ENCODE results near the gene MOB3A.

The MOB3A gene

DNA sequence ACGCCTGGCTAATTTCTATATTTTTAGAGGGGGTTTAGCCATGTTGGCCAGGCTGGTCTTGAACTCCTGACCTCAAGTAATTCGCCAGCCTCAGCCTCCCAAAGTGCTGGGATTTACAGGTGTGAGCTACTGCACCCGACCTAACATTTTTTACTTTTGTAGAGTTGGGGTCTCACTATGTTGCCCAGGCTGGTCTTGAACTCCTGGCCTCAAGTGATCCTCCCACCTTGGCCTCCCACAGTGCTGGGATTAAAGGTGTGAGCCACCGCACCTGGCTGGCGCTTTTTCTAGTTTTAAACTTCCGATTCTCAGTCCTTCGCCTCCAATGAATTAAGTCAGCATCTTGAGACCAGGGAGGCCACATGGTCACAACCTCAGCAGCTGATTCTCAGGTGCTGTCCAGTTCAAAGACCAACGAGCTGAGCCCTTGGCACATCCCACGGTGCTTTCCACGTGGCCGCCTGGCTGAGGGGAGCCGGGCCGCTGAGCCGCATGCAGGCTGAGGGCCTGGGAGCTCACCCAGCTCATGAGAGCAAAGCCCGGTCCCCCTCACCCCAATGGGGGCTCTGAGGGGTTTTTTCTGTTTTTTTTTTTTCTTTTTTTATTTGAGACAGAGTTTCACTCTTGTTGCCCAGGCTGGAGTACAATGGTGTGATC lies 46.2 kb upstream of the MOB3A start:
- Histone ChIP-seq H3K27ac (ENCODE audit: low read length) (no peak overlapping the region), H2AFZ (ENCODE audit: low read depth, low read length) (no peak overlapping the region), H3K4me3 (ENCODE audit: low read depth in 1 of 2, low read length in 2 of 2) (no peak overlapping the region), H3K9me3 (ENCODE audit: insufficient read depth, low read length, severe bottlenecking) (no peaks in the 10 kb centered on the region), H4K20me1 (ENCODE audit: insufficient read depth, low read length) (peaks cover 61% of the 10 kb centered on the region), H3K79me2 (ENCODE audit: insufficient read depth, low read length) (peaks cover 94% of the 10 kb centered on the region), H3K4me2 (ENCODE audit: insufficient read depth, low read length) (no peak overlapping the region), H3K36me3 (ENCODE audit: insufficient read depth, low read length) (peaks cover 58% of the 10 kb centered on the region), H3K27me3 (ENCODE audit: insufficient read depth, low read length, poor library complexity) (no peaks in the 10 kb centered on the region), H3K9ac (ENCODE audit: low read depth, low read length) (no peak overlapping the region), H3K4me1 (ENCODE audit: insufficient read depth, low read length) (0 out of 2 replicates have a peak, but pooled peaks cover 3% of the 10 kb centered on the region)
- DNase-seq (no peak), ATAC-seq (ENCODE audit: insufficient read depth, low read depth) (no peak)
- TF ChIP-seq, protein P1, sequence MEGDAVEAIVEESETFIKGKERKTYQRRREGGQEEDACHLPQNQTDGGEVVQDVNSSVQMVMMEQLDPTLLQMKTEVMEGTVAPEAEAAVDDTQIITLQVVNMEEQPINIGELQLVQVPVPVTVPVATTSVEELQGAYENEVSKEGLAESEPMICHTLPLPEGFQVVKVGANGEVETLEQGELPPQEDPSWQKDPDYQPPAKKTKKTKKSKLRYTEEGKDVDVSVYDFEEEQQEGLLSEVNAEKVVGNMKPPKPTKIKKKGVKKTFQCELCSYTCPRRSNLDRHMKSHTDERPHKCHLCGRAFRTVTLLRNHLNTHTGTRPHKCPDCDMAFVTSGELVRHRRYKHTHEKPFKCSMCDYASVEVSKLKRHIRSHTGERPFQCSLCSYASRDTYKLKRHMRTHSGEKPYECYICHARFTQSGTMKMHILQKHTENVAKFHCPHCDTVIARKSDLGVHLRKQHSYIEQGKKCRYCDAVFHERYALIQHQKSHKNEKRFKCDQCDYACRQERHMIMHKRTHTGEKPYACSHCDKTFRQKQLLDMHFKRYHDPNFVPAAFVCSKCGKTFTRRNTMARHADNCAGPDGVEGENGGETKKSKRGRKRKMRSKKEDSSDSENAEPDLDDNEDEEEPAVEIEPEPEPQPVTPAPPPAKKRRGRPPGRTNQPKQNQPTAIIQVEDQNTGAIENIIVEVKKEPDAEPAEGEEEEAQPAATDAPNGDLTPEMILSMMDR (IDR thresholded peaks at IDR 0.05; ENCODE audit: borderline replicate concordance, extremely low read depth, low read length, poor library complexity, severe bottlenecking), result no peak
- no peak for TF ChIP-seq EZH2 (IDR thresholded peaks at IDR 0.05; ENCODE audit: borderline replicate concordance, low read depth, low read length, severe bottlenecking)

DNA sequence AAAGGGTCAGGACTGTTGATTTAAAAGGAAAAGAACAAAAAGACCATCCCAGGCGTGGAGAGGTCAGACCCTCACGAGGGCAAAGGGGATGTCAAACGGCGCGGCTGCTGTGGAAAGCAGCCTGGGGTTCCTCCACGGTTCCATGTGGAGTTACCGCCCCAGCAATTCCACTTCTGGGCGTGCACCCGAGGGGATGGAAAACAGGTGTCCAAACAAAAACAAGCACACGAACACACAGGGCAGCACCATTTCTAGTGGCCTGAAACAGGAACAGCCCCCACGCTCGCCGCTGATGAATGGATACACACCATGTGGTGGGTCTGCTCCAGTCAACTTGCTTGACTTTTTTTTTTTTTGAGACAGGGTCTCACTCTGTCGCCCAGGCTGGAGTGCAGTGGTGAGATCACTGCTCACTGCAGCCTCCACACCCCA lies 44.0 kb upstream of the MOB3A start:
- Histone ChIP-seq H3K79me2 (ENCODE audit: insufficient read depth, low read length) (peaks cover 90% of the 10 kb centered on the region), H3K4me1 (ENCODE audit: insufficient read depth, low read length) (0 out of 2 replicates have a peak, but pooled peaks cover under 1% of the 10 kb centered on the region), H3K9me3 (ENCODE audit: insufficient read depth, low read length, severe bottlenecking) (no peaks in the 10 kb centered on the region), H3K9ac (ENCODE audit: low read depth, low read length) (no peak overlapping the region), H3K27ac (ENCODE audit: low read length) (no peak overlapping the region), H3K4me2 (ENCODE audit: insufficient read depth, low read length) (no peak overlapping the region), H3K27me3 (ENCODE audit: insufficient read depth, low read length, poor library complexity) (no peaks in the 10 kb centered on the region), H3K36me3 (ENCODE audit: insufficient read depth, low read length) (peaks cover 61% of the 10 kb centered on the region), H2AFZ (ENCODE audit: low read depth, low read length) (no peak overlapping the region), H3K4me3 (ENCODE audit: low read depth in 1 of 2, low read length in 2 of 2) (no peak overlapping the region), H4K20me1 (ENCODE audit: insufficient read depth, low read length) (peaks cover 52% of the 10 kb centered on the region)
- no peak for DNase-seq
- TF ChIP-seq, protein P1 (IDR thresholded peaks at IDR 0.05; ENCODE audit: borderline replicate concordance, extremely low read depth, low read length, poor library complexity, severe bottlenecking), result no peak
- no peak for ATAC-seq (ENCODE audit: insufficient read depth, low read depth)

DNA sequence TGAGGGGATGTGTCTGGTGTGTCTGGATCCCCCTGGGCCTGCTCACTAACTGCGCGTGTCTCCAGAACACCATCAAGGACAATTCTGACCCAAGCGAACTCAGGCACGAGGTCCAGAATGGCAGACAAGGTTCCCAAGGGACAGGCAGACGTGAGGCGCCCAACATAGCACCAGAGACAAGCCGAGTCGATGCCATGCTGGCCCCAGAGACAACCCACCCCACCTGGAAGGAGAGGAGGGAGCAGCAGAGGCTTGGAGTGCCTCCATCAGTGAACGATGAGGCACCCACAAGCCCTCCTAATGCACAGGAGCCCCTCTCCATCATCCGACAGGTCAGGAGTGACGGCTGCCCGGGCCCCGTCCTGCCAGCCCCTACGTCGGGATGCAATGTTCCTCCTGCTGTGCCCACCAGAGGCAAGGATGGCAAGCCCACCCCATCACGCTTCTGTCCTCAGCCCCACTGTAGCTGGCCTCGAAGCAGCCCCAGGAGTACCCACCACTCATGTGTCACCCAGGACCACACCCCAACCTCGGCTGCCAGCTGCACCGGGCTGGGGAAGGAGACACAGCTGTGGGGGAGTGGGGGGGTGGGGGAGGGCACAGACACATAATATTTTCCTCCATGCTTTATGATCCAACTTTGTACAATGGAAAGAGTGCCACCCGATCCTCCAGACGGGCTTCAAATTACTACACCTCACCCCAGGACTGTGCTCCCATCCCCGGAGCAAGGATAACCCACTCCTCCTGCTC lies 43.4 kb upstream of the MOB3A start:
- H4K20me1 ChIP-seq (ENCODE audit: insufficient read depth, low read length), result peaks cover 46% of the 10 kb centered on the region
- H2AFZ ChIP-seq (ENCODE audit: low read depth, low read length), result no peak overlapping the region
- ATAC-seq (ENCODE audit: insufficient read depth, low read depth), result no peak
- no peak for TF ChIP-seq EZH2 (IDR thresholded peaks at IDR 0.05; ENCODE audit: borderline replicate concordance, low read depth, low read length, severe bottlenecking)
- TF ChIP-seq, protein P1 (IDR thresholded peaks at IDR 0.05; ENCODE audit: borderline replicate concordance, extremely low read depth, low read length, poor library complexity, severe bottlenecking), result no peak
- no peak overlapping the region for H3K27ac ChIP-seq (ENCODE audit: low read length)
- no peaks in the 10 kb centered on the region for H3K4me1 ChIP-seq (ENCODE audit: insufficient read depth, low read length)
- no peak overlapping the region for H3K4me2 ChIP-seq (ENCODE audit: insufficient read depth, low read length)
- H3K27me3 ChIP-seq (ENCODE audit: insufficient read depth, low read length, poor library complexity), result no peaks in the 10 kb centered on the region
- peaks cover 84% of the 10 kb centered on the region for H3K79me2 ChIP-seq (ENCODE audit: insufficient read depth, low read length)
- no peak for DNase-seq
- H3K36me3 ChIP-seq (ENCODE audit: insufficient read depth, low read length), result peaks cover 57% of the 10 kb centered on the region
- no peaks in the 10 kb centered on the region for H3K9me3 ChIP-seq (ENCODE audit: insufficient read depth, low read length, severe bottlenecking)
- H3K4me3 ChIP-seq (ENCODE audit: low read depth in 1 of 2, low read length in 2 of 2), result no peak overlapping the region
- H3K9ac ChIP-seq (ENCODE audit: low read depth, low read length), result no peak overlapping the region

All from DND-41 (cell line).